Urinary bladder (tissue), 4 donors: ENCODE measurements around the gene AWAT2. TPM values are rescaled to one million over a fixed set of nuclear protein-coding genes. Genes with fewer than 3 reads are reported as not detected.
"Not testable (repeated sequence)": the region's sequence is repeated elsewhere in the genome, so short reads cannot be mapped to it uniquely, and the experiment has no call there.

Experiments
- DNase-seq: peaks from one replicate; pipeline ENCODE4 v3.0.0-alpha.2; 2015; ENCODE audit errors: extremely low spot score
- H3K27ac ChIP-seq: one replicate; pipeline ENCODE4 v1.5.1; 2013; ENCODE audit warnings: low read depth, mild to moderate bottlenecking, moderate library complexity
- H3K36me3 ChIP-seq: one replicate; pipeline ENCODE4 v1.6.1; 2013; ENCODE audit warnings: mild to moderate bottlenecking, moderate library complexity; ENCODE audit not compliant: insufficient read depth
- H3K4me1 ChIP-seq: one replicate; pipeline ENCODE4 v1.6.1; 2013; ENCODE audit warnings: mild to moderate bottlenecking, moderate library complexity; ENCODE audit not compliant: insufficient read depth
- H3K4me3 ChIP-seq: one replicate; pipeline ENCODE4 v1.5.1; 2013; ENCODE audit warnings: low read depth, low read length
- WGBS: extraction: QIAGEN DNeasy Blood & Tissue Kit; methylation state at CpG from one replicate; pipeline ENCODE4 v1.1.7; 2013; 5-methylcytosine and 5-hydroxymethylcytosine counted together
- polyA plus RNA-seq: library from polyadenylated mRNA; stranded (reverse); fragments of 200-250 nt; gene quantifications from one replicate; pipeline ENCODE4 v1.2.3, GENCODE V29; 2013
- small RNA-seq: library from RNA; depleted of rRNA; stranded (forward); fragments of <200 nt; gene quantifications from one replicate; pipeline ENCODE3, GENCODE V24; 2014
- total RNA-seq: library from RNA; depleted of rRNA; stranded (reverse); fragments of >200 nt; gene quantifications from one replicate; pipeline ENCODE4 v1.2.3, GENCODE V29; 2014
- donor health status: healthy with polysubstance abuse.
- donor health status: healthy.

Gene AWAT2
- total and polyA plus RNA-seq, 2 donors, result not detected

GRCh38 chrX:70001269-70001668, 48.5 kb downstream of the AWAT2 start:
- Histone ChIP-seq H3K4me3 (no peak overlapping the region), H3K4me1 (no peaks in the 10 kb centered on the region), H3K27ac (no peak overlapping the region), H3K36me3 (no peaks in the 10 kb centered on the region)
- 46% methylated on average over 2 of the region's 2 CpGs for WGBS
- no peak for DNase-seq

- H3K4me1 ChIP-seq, H3K4me3 ChIP-seq, DNase-seq, H3K27ac ChIP-seq, H3K36me3 ChIP-seq: not testable (repeated sequence)
Observed at GRCh38 chrX:69998299-69998698, 51.4 kb downstream of the AWAT2 start.

- Histone ChIP-seq H3K27ac (no peak overlapping the region), H3K36me3 (no peaks in the 10 kb centered on the region), H3K4me1 (no peaks in the 10 kb centered on the region), H3K4me3 (no peak overlapping the region)
- no peak for DNase-seq
Observed at GRCh38 chrX:69996113-69996468, 53.6 kb downstream of the AWAT2 start.

DNA sequence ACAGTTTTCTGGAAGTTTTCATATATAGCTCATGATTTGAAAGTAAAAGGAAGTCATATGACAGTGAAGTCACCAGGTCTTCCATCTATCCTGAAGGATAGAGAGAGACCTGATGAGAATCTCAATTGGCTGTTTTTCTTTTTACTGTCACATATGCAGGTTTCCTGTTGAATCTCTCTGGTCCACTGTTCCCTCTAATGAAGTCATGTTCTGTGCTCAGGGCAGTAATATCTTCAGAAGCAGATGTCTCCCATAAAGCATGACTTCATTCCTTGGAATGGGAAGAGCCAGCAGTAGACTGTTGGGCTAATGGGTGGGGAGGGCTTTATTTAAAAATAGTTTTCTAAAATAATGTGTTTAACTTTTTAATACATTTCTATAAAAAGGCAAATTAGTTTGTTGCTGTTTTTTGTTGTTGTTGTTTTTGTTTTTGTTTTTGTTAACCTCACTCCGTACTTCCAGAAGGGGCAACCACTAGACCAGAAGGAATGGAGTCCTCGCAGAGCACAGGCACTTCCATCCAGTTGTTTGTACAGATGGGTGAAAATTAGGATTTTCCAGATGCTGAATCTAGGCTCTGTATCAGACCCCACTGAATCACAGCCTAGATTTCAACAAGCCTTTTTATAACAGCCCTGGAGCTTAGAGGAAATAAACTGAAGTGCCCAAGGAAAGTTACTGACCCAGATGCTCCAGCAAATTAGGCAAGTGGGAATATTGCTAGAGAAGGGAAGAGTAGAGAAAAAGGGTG, 54.2 kb downstream of the AWAT2 start:
- no peaks in the 10 kb centered on the region for H3K4me1 ChIP-seq
- no peak for DNase-seq
- 80% methylated on average over 2 of the region's 2 CpGs for WGBS
- no peak overlapping the region for H3K27ac ChIP-seq
- no peaks in the 10 kb centered on the region for H3K36me3 ChIP-seq
- H3K4me3 ChIP-seq, result no peak overlapping the region

- no peak for DNase-seq
- Histone ChIP-seq H3K4me3 (no peak overlapping the region), H3K4me1 (no peaks in the 10 kb centered on the region), H3K27ac (no peak overlapping the region), H3K36me3 (no peaks in the 10 kb centered on the region)
Observed at GRCh38 chrX:69993494-69993893, 56.2 kb downstream of the AWAT2 start.

DNA sequence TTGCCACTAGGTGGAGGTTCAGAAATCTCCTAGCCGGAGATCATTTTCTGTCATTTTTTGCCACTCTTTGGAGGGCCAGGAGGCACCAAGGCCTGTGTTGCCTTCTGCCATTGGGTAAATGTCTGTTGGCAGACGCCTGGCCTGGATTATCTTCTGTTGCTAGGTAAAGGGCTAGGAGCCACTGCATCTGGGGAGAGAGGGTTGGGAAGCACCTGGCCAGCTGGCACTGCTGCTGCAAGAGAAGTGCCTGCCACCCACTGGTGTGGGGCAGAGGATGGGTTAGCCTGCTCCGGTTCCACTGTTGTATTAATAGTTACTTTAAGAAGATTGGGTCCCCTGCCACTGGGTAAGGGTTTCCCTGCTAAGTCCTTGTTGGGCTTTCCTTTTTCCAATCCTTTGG, 58.1 kb downstream of the AWAT2 start:
- no peak overlapping the region for H3K4me3 ChIP-seq
- DNase-seq, result no peak
- H3K27ac ChIP-seq, result no peak overlapping the region
- no peaks in the 10 kb centered on the region for H3K4me1 ChIP-seq
- 92% methylated on average over 3 of the region's 3 CpGs for WGBS
- H3K36me3 ChIP-seq, result no peaks in the 10 kb centered on the region

Small RNA genes lying within 50 kb of the gene (small RNA-seq; reads per million reads assigned to genes)
- 1.3 reads per million, percentile 80 among the genes with 10 or more reads in this experiment for gene MIR676

Other genes starting within 250 kb of the AWAT2 start
- gene OTUD6A, start 12.5 kb upstream of the AWAT2 start, total RNA-seq, result not detected
- not detected for gene OTUD6A, start 12.5 kb upstream of the AWAT2 start, polyA plus RNA-seq
- 65.5 TPM for gene IGBP1, start 83.5 kb upstream of the AWAT2 start, total RNA-seq
- 77.0 TPM for gene IGBP1, start 83.5 kb upstream of the AWAT2 start, polyA plus RNA-seq
- gene DGAT2L6, start 127.5 kb upstream of the AWAT2 start, total RNA-seq, result not detected
- gene DGAT2L6, start 127.5 kb upstream of the AWAT2 start, polyA plus RNA-seq, result not detected
- gene AWAT1, start 184.7 kb upstream of the AWAT2 start, total RNA-seq, result not detected
- not detected for gene AWAT1, start 184.7 kb upstream of the AWAT2 start, polyA plus RNA-seq
- gene P2RY4, start 210.3 kb upstream of the AWAT2 start, total RNA-seq, result 0.74 TPM
- gene P2RY4, start 210.3 kb upstream of the AWAT2 start, polyA plus RNA-seq, result 0.06 TPM
- not detected for gene ARR3, start 218.4 kb upstream of the AWAT2 start, total RNA-seq
- gene ARR3, start 218.4 kb upstream of the AWAT2 start, polyA plus RNA-seq, result not detected
- gene RAB41, start 232.2 kb upstream of the AWAT2 start, total RNA-seq, result not detected
- gene RAB41, start 232.2 kb upstream of the AWAT2 start, polyA plus RNA-seq, result not detected
- 27.1 TPM for gene PDZD11, start 240.0 kb upstream of the AWAT2 start, total RNA-seq
- 41.8 TPM for gene PDZD11, start 240.0 kb upstream of the AWAT2 start, polyA plus RNA-seq
- 7.2 TPM for gene KIF4A, start 240.2 kb upstream of the AWAT2 start, total RNA-seq
- gene KIF4A, start 240.2 kb upstream of the AWAT2 start, polyA plus RNA-seq, result 0.20 TPM